Caco-2 (cell line): Measurements from ENCODE around the gene GADD45G. TPM values are rescaled to one million over a fixed set of nuclear protein-coding genes. Genes with fewer than 3 reads are reported as not detected.

Experiments
- BruUV-seq: library from RNA; stranded (reverse); fragments of 400-500 nt; replicated peaks from 2 replicates; lab custom pipeline; 2021; lab: Mats Ljungman, UMichigan
- CTCF ChIA-PET: fragments of 300-600 bp; sonication (Branson Sonifier 250); formaldehyde crosslinking; loops from one replicate; lab custom pipeline; 2022; ENCODE audit warnings: antibody characterized with exemption; lab: Charles Lee
- POLR2A ChIA-PET: fragments of 300-600 bp; sonication (Branson Sonifier 250); formaldehyde crosslinking; loops from one replicate; lab custom pipeline; 2022; ENCODE audit warnings: antibody characterized with exemption; lab: Charles Lee
- DNase-seq, 2 experiments: peaks; one replicate each; pipeline versions ENCODE4 v3.0.0 to v3.0.0-alpha.2; 2020 to 2022
- H3K27me3 ChIP-seq: replicated peaks from 2 replicates; pipeline ENCODE4 v1.6.0; 2011; ENCODE audit warnings: low read length; ENCODE audit not compliant: control insufficient read depth, insufficient read depth
- H3K36me3 ChIP-seq: 2 replicates; pipeline ENCODE4 v1.5.1; 2011; ENCODE audit warnings: low read length; ENCODE audit not compliant: control insufficient read depth, insufficient read depth
- H3K4me1 ChIP-seq: fragments of 250-450 bp; sonication (Bioruptor Pico); 2 replicates; pipeline ENCODE4 v1.5.1; 2020; ENCODE audit warnings: mild to moderate bottlenecking
- H3K4me3 ChIP-seq: 2 replicates; pipeline ENCODE4 v1.5.1; 2011; ENCODE audit warnings: low read depth, mild to moderate bottlenecking, control low read depth, low read length
- H3K9me3 ChIP-seq: fragments of 250-450 bp; sonication (Bioruptor Pico); 2 replicates; pipeline ENCODE4 v1.5.1; 2020; ENCODE audit warnings: mild to moderate bottlenecking, moderate library complexity
- H3K27ac Mint-ChIP-seq: one replicate; pipeline ENCODE4 v1.8.0; 2022; ENCODE audit warnings: mixed read lengths; ENCODE audit not compliant: unreplicated experiment
- H3K27me3 Mint-ChIP-seq: one replicate; pipeline ENCODE4 v1.8.0; 2022; ENCODE audit warnings: mixed read lengths; ENCODE audit not compliant: insufficient read depth, unreplicated experiment
- H3K36me3 Mint-ChIP-seq: one replicate; pipeline ENCODE4 v1.8.0; 2022; ENCODE audit warnings: mild to moderate bottlenecking, mixed read lengths; ENCODE audit not compliant: insufficient read depth, unreplicated experiment
- H3K4me1 Mint-ChIP-seq: one replicate; pipeline ENCODE4 v1.8.0; 2022; ENCODE audit warnings: low read depth, mixed read lengths; ENCODE audit not compliant: unreplicated experiment
- H3K4me3 Mint-ChIP-seq: one replicate; pipeline ENCODE4 v1.8.0; 2022; ENCODE audit warnings: mild to moderate bottlenecking, moderate library complexity, mixed read lengths; ENCODE audit not compliant: unreplicated experiment
- H3K9me3 Mint-ChIP-seq: one replicate; pipeline ENCODE4 v1.8.0; 2022; ENCODE audit warnings: mixed read lengths; ENCODE audit not compliant: unreplicated experiment
- CTCF ChIP-seq, 2 experiments: fragments of 200-600 bp in 1 of 2; IDR thresholded peaks; 1 replicate in 1 of 2; 2 replicates in 1 of 2; pipeline versions ENCODE4 v1.5.1 to v1.8.0; 2011 to 2022; ENCODE audit warnings: antibody characterized with exemption in 1 of 2, control low read depth in 1 of 2, inconsistent platforms in 1 of 2, low read depth in 1 of 2, low read length in 1 of 2, mild to moderate bottlenecking in 1 of 2, moderate library complexity in 1 of 2; ENCODE audit not compliant: insufficient read depth in 1 of 2, severe bottlenecking in 1 of 2, unreplicated experiment in 1 of 2
- intact Hi-C: fragments of 100-400 bp; cut with micrococcal nuclease; formaldehyde crosslinking; loops from one replicate; pipeline ENCODE4 v1.10.0; 2022; ENCODE audit not compliant: unreplicated experiment
- total RNA-seq: library from RNA; stranded (reverse); gene quantifications from 2 replicates; pipeline ENCODE4 v1.2.3, GENCODE V29; 2022

The GADD45G gene
- total RNA-seq, 1 experiment from 2014 or later = 3.7 TPM

- Mint-ChIP-seq H3K4me1 (no peaks in the 10 kb centered on the region), H3K27ac (no peak overlapping the region), H3K9me3 (no peaks in the 10 kb centered on the region), H3K27me3 (no peaks in the 10 kb centered on the region), H3K4me3 (no peak overlapping the region), H3K36me3 (no peaks in the 10 kb centered on the region)
- H3K9me3 ChIP-seq = no peaks in the 10 kb centered on the region
- intact Hi-C loops = no loop called here
- ChIA-PET CTCF (no interaction called here), POLR2A (no interaction called here)
- no TSS peak for BruUV-seq
- H3K36me3 ChIP-seq = no peaks in the 10 kb centered on the region
- no peaks in the 10 kb centered on the region for H3K27me3 ChIP-seq
- no peak for DNase-seq
- no peak overlapping the region for H3K4me3 ChIP-seq
- no peak for TF ChIP-seq CTCF (IDR thresholded peaks at IDR 0.05; ENCODE audit: insufficient read depth in 1 of 2, low read depth in 1 of 2, low read length in 1 of 2, severe bottlenecking in 1 of 2, unreplicated experiment in 1 of 2)
- H3K4me1 ChIP-seq = no peaks in the 10 kb centered on the region
Observed at GRCh38 chr9:89612566-89613278, 7.9 kb downstream of the GADD45G start.

GRCh38 chr9:89613912-89614892, 9.4 kb downstream of the GADD45G start:
- no peaks in the 10 kb centered on the region for H3K4me1 Mint-ChIP-seq
- no peak for TF ChIP-seq CTCF (IDR thresholded peaks at IDR 0.05; ENCODE audit: insufficient read depth in 1 of 2, low read depth in 1 of 2, low read length in 1 of 2, severe bottlenecking in 1 of 2, unreplicated experiment in 1 of 2)
- no peak overlapping the region for H3K27ac Mint-ChIP-seq
- BruUV-seq = no TSS peak
- Histone ChIP-seq H3K9me3 (no peaks in the 10 kb centered on the region), H3K4me1 (no peaks in the 10 kb centered on the region), H3K4me3 (no peak overlapping the region), H3K36me3 (no peaks in the 10 kb centered on the region), H3K27me3 (no peaks in the 10 kb centered on the region)
- intact Hi-C loops = no loop called here
- no peak overlapping the region for H3K4me3 Mint-ChIP-seq
- ChIA-PET CTCF (no interaction called here), POLR2A (no interaction called here)
- H3K36me3 Mint-ChIP-seq = no peaks in the 10 kb centered on the region
- DNase-seq = no peak
- no peaks in the 10 kb centered on the region for H3K27me3 Mint-ChIP-seq
- H3K9me3 Mint-ChIP-seq = no peaks in the 10 kb centered on the region

GRCh38 chr9:89615661-89616060, 10.8 kb downstream of the GADD45G start:
- Histone ChIP-seq H3K9me3 (no peaks in the 10 kb centered on the region), H3K36me3 (no peaks in the 10 kb centered on the region), H3K4me1 (no peaks in the 10 kb centered on the region), H3K27me3 (no peaks in the 10 kb centered on the region), H3K4me3 (no peak overlapping the region)
- no peaks in the 10 kb centered on the region for H3K36me3 Mint-ChIP-seq
- intact Hi-C loops = no loop called here
- H3K27me3 Mint-ChIP-seq = no peaks in the 10 kb centered on the region
- no peaks in the 10 kb centered on the region for H3K9me3 Mint-ChIP-seq
- no TSS peak for BruUV-seq
- POLR2A ChIA-PET = no interaction called here
- H3K4me1 Mint-ChIP-seq = no peaks in the 10 kb centered on the region
- H3K4me3 Mint-ChIP-seq = no peak overlapping the region
- CTCF ChIA-PET = no interaction called here
- H3K27ac Mint-ChIP-seq = no peak overlapping the region
- DNase-seq = no peak
- TF ChIP-seq CTCF (IDR thresholded peaks at IDR 0.05; ENCODE audit: insufficient read depth in 1 of 2, low read depth in 1 of 2, low read length in 1 of 2, severe bottlenecking in 1 of 2, unreplicated experiment in 1 of 2) = no peak
